Naive thymus-derived CD4-positive, alpha-beta T cell (primary cell): ENCODE measurements around the gene CNR2. TPM values are rescaled to one million over a fixed set of nuclear protein-coding genes. Genes with fewer than 3 reads are reported as not detected.
"Not testable (repeated sequence)": the region's sequence is repeated elsewhere in the genome, so short reads cannot be mapped to it uniquely, and the experiment has no call there.

Source experiments
- ATAC-seq: fragments of 150-1000 bp; cut with Tn5 transposase; 2 replicates; pipeline ENCODE4 v1.10.0; 2021; ENCODE audit warnings: mild to moderate bottlenecking, moderate library complexity
- CTCF ChIA-PET: fragments of 350-600 bp; sonication (Branson Sonifier 250); formaldehyde crosslinking; loops from one replicate; lab custom pipeline; 2021; ENCODE audit warnings: antibody characterized with exemption; lab: Charles Lee
- POLR2A ChIA-PET: fragments of 350-600 bp; sonication (Branson Sonifier 250); formaldehyde crosslinking; loops from one replicate; lab custom pipeline; 2021; ENCODE audit warnings: antibody characterized with exemption, inconsistent platforms; lab: Charles Lee
- DNase-seq, 9 donors: peaks; one replicate each; pipeline versions ENCODE4 v3.0.0 to v3.0.0-alpha.2; 2020 to 2022; ENCODE audit warnings: mixed read lengths in 1 of 9
- H3K27ac ChIP-seq: one replicate; pipeline ENCODE4 v1.7.0; 2013; ENCODE audit warnings: mild to moderate bottlenecking, low read depth, low read length, moderate library complexity
- H3K27me3 ChIP-seq, 2 donors: one replicate each; pipeline ENCODE4 v1.7.0; 2013; ENCODE audit warnings: low read length in 2 of 2, mild to moderate bottlenecking in 2 of 2, moderate library complexity in 2 of 2; ENCODE audit not compliant: control insufficient read depth in 2 of 2, insufficient read depth in 2 of 2
- H3K36me3 ChIP-seq, 3 experiments: 1 replicate in 2 of 3; 2 replicates in 1 of 3; pipeline ENCODE4 v1.7.0; 2013; ENCODE audit warnings: low read length in 3 of 3, mild to moderate bottlenecking in 3 of 3, moderate library complexity in 1 of 3; ENCODE audit not compliant: insufficient read depth in 3 of 3, control insufficient read depth in 2 of 3
- H3K4me1 ChIP-seq, 2 donors: one replicate each; pipeline ENCODE4 v1.7.0; 2013; ENCODE audit warnings: low read length in 2 of 2, mild to moderate bottlenecking in 2 of 2, moderate library complexity in 1 of 2; ENCODE audit not compliant: control insufficient read depth in 2 of 2, insufficient read depth in 2 of 2
- H3K4me3 ChIP-seq: 2 replicates; pipeline ENCODE4 v1.7.0; 2013; ENCODE audit warnings: mild to moderate bottlenecking, low read length
- H3K9me3 ChIP-seq, 3 experiments: 1 replicate in 2 of 3; 2 replicates in 1 of 3; pipeline ENCODE4 v1.7.0; 2013; ENCODE audit warnings: low read length in 3 of 3; ENCODE audit not compliant: control insufficient read depth in 2 of 3
- H3K27ac Mint-ChIP-seq, 9 donors: one replicate each; pipeline ENCODE4 v1.8.0; 2020 to 2022; ENCODE audit warnings: mixed read lengths in 9 of 9, mild to moderate bottlenecking in 8 of 9, moderate library complexity in 5 of 9, inconsistent platforms in 2 of 9
- H3K27me3 Mint-ChIP-seq, 5 donors: one replicate each; pipeline ENCODE4 v1.8.0; 2021 to 2022; ENCODE audit warnings: mixed read lengths in 5 of 5, mild to moderate bottlenecking in 1 of 5
- H3K36me3 Mint-ChIP-seq, 5 donors: one replicate each; pipeline ENCODE4 v1.8.0; 2020 to 2022; ENCODE audit warnings: mixed read lengths in 5 of 5, mild to moderate bottlenecking in 3 of 5, inconsistent platforms in 1 of 5
- H3K4me1 Mint-ChIP-seq, 7 donors: one replicate each; pipeline ENCODE4 v1.8.0; 2020 to 2022; ENCODE audit warnings: mixed read lengths in 7 of 7, mild to moderate bottlenecking in 3 of 7, inconsistent platforms in 1 of 7
- H3K4me3 Mint-ChIP-seq, 10 donors: one replicate each; pipeline ENCODE4 v1.8.0; 2020 to 2022; ENCODE audit warnings: mild to moderate bottlenecking in 10 of 10, mixed read lengths in 10 of 10, moderate library complexity in 6 of 10, inconsistent platforms in 2 of 10
- H3K9me3 Mint-ChIP-seq, 11 donors: one replicate each; pipeline ENCODE4 v1.8.0; 2020 to 2022; ENCODE audit warnings: mixed read lengths in 11 of 11, mild to moderate bottlenecking in 4 of 11, inconsistent platforms in 1 of 11, moderate library complexity in 1 of 11
- intact Hi-C, 2 donors: fragments of 100-400 bp; cut with micrococcal nuclease; formaldehyde crosslinking; loops; one replicate each; pipeline ENCODE4 v1.15.1; 2023
- polyA plus RNA-seq, 2 donors: library from polyadenylated mRNA; unstranded; fragments of 300-500 nt; fragmentation: Illumina TruSeq; gene quantifications; one replicate each; pipeline ENCODE4 v1.2.3, GENCODE V29; 2021
- total RNA-seq, 6 experiments: library from RNA in 5 of 6; stranded (reverse) in 5 of 6; gene quantifications; 1 replicate in 5 of 6; 2 replicates in 1 of 6; pipeline ENCODE4 v1.2.3 and lab custom pipeline; 2021 to 2026

Gene CNR2
- total and polyA plus RNA-seq, 7 experiments from 2014 or later: 0.05 to 2.8 (median 0.22) TPM; not detected in 1

DNA sequence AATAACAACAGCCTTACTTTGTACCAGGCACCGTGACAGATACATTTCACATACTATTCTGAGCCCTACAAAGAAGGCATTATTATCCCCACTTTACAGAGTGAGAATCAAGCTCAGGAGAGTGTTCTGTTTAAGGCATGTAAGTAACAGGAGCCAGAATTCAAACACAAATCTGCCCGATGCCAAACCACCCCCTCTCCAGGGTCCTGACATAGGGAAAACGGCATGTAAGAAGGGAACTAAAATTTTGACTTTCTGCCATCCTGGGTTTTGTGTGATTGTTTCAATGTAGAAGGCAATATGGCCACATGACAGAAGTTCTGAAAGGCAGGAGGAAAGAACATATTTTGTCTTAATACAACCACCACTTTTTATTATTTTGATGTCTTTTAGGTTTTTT, 50.5 kb downstream of the CNR2 start:
- CTCF ChIA-PET: no interaction called here
- Histone ChIP-seq H3K9me3 (no peaks in the 10 kb centered on the region), H3K36me3 (peaks cover 5 to 52% (median 12%) of the 10 kb centered on the region in 3 experiments), H3K4me1 (peaks cover 5 to 15% of the 10 kb centered on the region in 2 donors), H3K27ac (no peak overlapping the region), H3K27me3 (no peaks in the 10 kb centered on the region), H3K4me3 (no peak overlapping the region)
- intact Hi-C loops: no loop called here
- ATAC-seq (no peak), DNase-seq (no peak)
- Mint-ChIP-seq H3K27me3 (peaks cover 0 to 3% (median 0%) of the 10 kb centered on the region in 5 donors), H3K4me3 (no peak overlapping the region), H3K9me3 (no peaks in the 10 kb centered on the region), H3K27ac (no peak overlapping the region), H3K4me1 (peaks cover 8 to 28% (median 13%) of the 10 kb centered on the region in 7 donors), H3K36me3 (peaks cover 2 to 39% (median 8%) of the 10 kb centered on the region in 5 donors)
- POLR2A ChIA-PET: no interaction called here

- intact Hi-C loops: no loop called here
- peaks cover 6 to 42% (median 18%) of the 10 kb centered on the region in 5 donors for H3K36me3 Mint-ChIP-seq
Observed at GRCh38 chr1:23854568-23854967, 58.6 kb downstream of the CNR2 start.

GRCh38 chr1:23853124-23853523, 60.0 kb downstream of the CNR2 start:
- CTCF ChIA-PET, H3K27me3 Mint-ChIP-seq, H3K4me3 Mint-ChIP-seq, intact Hi-C loops, ATAC-seq, H3K9me3 Mint-ChIP-seq, H3K27ac Mint-ChIP-seq, H3K4me3 ChIP-seq, H3K4me1 Mint-ChIP-seq, DNase-seq, H3K9me3 ChIP-seq, H3K27me3 ChIP-seq, H3K27ac ChIP-seq, POLR2A ChIA-PET, H3K4me1 ChIP-seq: not testable (repeated sequence)
- peaks cover 11 to 42% (median 26%) of the 10 kb centered on the region in 5 donors for H3K36me3 Mint-ChIP-seq
- H3K36me3 ChIP-seq: peaks cover 0 to 32% (median 4%) of the 10 kb centered on the region in 3 experiments

More at GRCh38 chr1:23854568-23854967, 58.6 kb downstream of the CNR2 start:
- ChIA-PET POLR2A (no interaction called here), CTCF (interaction anchor here (0.7 to 1.2 kb wide), 2 partner anchors 44 to 47 kb away, joined by 3 to 4 read pairs; no protein-coding TSS in a partner anchor)
- Histone ChIP-seq H3K4me3 (no peak overlapping the region), H3K9me3 (no peaks in the 10 kb centered on the region), H3K4me1 (no peaks in the 10 kb centered on the region), H3K27ac (no peak overlapping the region), H3K36me3 (peaks cover 4 to 38% (median 5%) of the 10 kb centered on the region in 3 experiments), H3K27me3 (no peaks in the 10 kb centered on the region)
- no peak for ATAC-seq
- Mint-ChIP-seq H3K9me3 (no peaks in the 10 kb centered on the region), H3K4me3 (no peak overlapping the region), H3K27me3 (no peaks in the 10 kb centered on the region), H3K4me1 (peaks cover 0 to 4% (median 0%) of the 10 kb centered on the region in 7 donors), H3K27ac (peak overlapping the region in 2 of 9 donors; percentile 30 to 36)
- peak in 1 of 9 donors; percentile 2 for DNase-seq

GRCh38 chr1:23851406-23851805, 61.8 kb downstream of the CNR2 start:
- ATAC-seq, POLR2A ChIA-PET, H3K4me1 ChIP-seq, H3K27me3 ChIP-seq, DNase-seq, H3K27me3 Mint-ChIP-seq, intact Hi-C loops, H3K4me1 Mint-ChIP-seq, H3K27ac ChIP-seq, CTCF ChIA-PET, H3K4me3 ChIP-seq, H3K4me3 Mint-ChIP-seq, H3K27ac Mint-ChIP-seq, H3K9me3 ChIP-seq: not testable (repeated sequence)
- Mint-ChIP-seq H3K9me3 (peaks cover 0 to 16% (median 1%) of the 10 kb centered on the region in 11 donors), H3K36me3 (peaks cover 22 to 48% (median 34%) of the 10 kb centered on the region in 5 donors)
- peaks cover 0 to 38% (median 4%) of the 10 kb centered on the region in 3 experiments for H3K36me3 ChIP-seq

DNA sequence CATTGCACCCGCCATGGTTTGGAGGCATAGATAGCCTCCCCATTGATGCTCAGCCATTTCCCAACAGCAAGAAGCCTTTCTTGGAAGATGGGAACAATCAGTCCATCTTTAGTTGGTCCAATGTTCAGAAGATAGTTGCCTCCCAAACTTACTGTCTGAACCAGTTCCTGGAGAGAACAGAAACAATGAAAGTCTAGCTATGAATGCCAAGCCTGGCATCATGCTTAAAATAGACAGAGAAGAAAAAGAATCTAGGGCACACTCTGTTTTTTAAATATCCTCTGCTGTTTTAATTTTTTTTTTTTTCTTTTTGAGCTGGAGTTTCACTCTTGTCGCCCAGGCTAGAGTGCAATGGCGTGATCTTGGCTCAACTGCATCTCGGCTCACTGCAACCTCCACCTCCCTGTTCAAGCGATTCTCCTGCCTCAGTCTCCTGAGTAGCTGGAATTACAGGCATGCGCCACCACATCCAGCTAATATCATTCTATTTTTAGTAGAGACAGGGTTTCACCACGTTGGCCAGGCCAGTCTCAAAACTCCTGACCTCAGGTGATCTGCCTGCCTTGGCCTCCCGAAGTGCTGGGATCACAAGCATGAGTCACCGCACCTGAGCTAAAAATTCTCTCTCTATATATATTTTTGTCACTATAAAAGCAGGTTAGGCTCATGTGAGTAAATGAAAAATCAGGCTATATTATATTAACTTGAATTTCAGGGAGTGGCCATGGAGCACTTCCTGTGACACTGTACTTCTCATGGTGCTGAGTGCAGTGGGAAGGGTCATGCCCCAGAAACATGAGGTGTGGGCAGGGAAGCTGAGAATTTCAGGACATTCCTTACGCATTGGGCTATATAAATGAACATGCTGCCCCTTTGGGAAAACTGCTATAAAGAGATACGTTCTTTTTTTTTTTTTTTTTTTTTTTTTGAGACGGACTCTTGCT, 64.2 kb downstream of the CNR2 start:
- Histone ChIP-seq H3K9me3 (no peaks in the 10 kb centered on the region), H3K4me1 (no peaks in the 10 kb centered on the region), H3K4me3 (no peak overlapping the region), H3K36me3 (peaks cover 0 to 34% (median 4%) of the 10 kb centered on the region in 3 experiments), H3K27ac (no peak overlapping the region), H3K27me3 (no peaks in the 10 kb centered on the region)
- Mint-ChIP-seq H3K36me3 (peaks cover 23 to 40% (median 32%) of the 10 kb centered on the region in 5 donors), H3K27ac (no peak overlapping the region), H3K27me3 (no peaks in the 10 kb centered on the region), H3K4me3 (no peak overlapping the region), H3K4me1 (peaks cover 0 to 2% (median 0%) of the 10 kb centered on the region in 7 donors), H3K9me3 (peaks cover 0 to 16% (median 1%) of the 10 kb centered on the region in 11 donors)
- intact Hi-C loops: no loop called here
- POLR2A ChIA-PET: interaction anchor here (0.6 kb wide), 1 partner anchor 23 kb away, joined by 3 read pairs; no protein-coding TSS in a partner anchor
- ATAC-seq (no peak), DNase-seq (no peak)
- CTCF ChIA-PET: interaction anchor here (0.6 kb wide), 1 partner anchor 74 kb away, joined by 5 read pairs; no protein-coding TSS in a partner anchor

GRCh38 chr1:23847482-23848095, 65.6 kb downstream of the CNR2 start:
- H3K4me1 ChIP-seq, CTCF ChIA-PET, intact Hi-C loops, ATAC-seq, H3K4me3 ChIP-seq, H3K27ac ChIP-seq, H3K27me3 ChIP-seq, POLR2A ChIA-PET, H3K27ac Mint-ChIP-seq, H3K4me1 Mint-ChIP-seq, H3K27me3 Mint-ChIP-seq, H3K9me3 ChIP-seq, H3K4me3 Mint-ChIP-seq, DNase-seq: not testable (repeated sequence)
- peaks cover 0 to 34% (median 4%) of the 10 kb centered on the region in 3 experiments for H3K36me3 ChIP-seq
- peaks cover 0 to 16% (median 1%) of the 10 kb centered on the region in 11 donors for H3K9me3 Mint-ChIP-seq
- peaks cover 23 to 40% (median 32%) of the 10 kb centered on the region in 5 donors for H3K36me3 Mint-ChIP-seq
